Activated T-cell treated with anti-CD3 and anti-CD28 coated beads, Interleukin-2, amount 50 U/mL, for 24 hours (primary cell): ENCODE results near the gene PHF23.

Experiments
- DNase-seq: peaks from one replicate; pipeline ENCODE4 v3.0.0-alpha.2; 2020
- H3K27ac Mint-ChIP-seq: 2 replicates; pipeline ENCODE4 v1.8.0; 2020; ENCODE audit warnings: mild to moderate bottlenecking, mixed read lengths
- H3K27me3 Mint-ChIP-seq: 2 replicates; pipeline ENCODE4 v1.8.0; 2020; ENCODE audit warnings: mixed read lengths
- H3K36me3 Mint-ChIP-seq: 2 replicates; pipeline ENCODE4 v1.8.0; 2020; ENCODE audit warnings: low read depth, mixed read lengths
- H3K4me1 Mint-ChIP-seq: 2 replicates; pipeline ENCODE4 v1.8.0; 2020; ENCODE audit warnings: low read depth, mixed read lengths
- H3K4me3 Mint-ChIP-seq: 2 replicates; pipeline ENCODE4 v1.8.0; 2020; ENCODE audit warnings: mild to moderate bottlenecking, moderate library complexity, mixed read lengths
- H3K9me3 Mint-ChIP-seq: 2 replicates; pipeline ENCODE4 v1.8.0; 2020; ENCODE audit warnings: mixed read lengths

The PHF23 gene

GRCh38 chr17:7237266-7237760 lies 1.9 kb downstream of the PHF23 start:
- Mint-ChIP-seq H3K36me3 (peaks cover 80% of the 10 kb centered on the region), H3K4me1 (peaks cover 65% of the 10 kb centered on the region), H3K27ac (peak overlapping the region; percentile 87), H3K27me3 (no peaks in the 10 kb centered on the region), H3K9me3 (no peaks in the 10 kb centered on the region), H3K4me3 (peak overlapping the region; percentile 98)
- no peak for DNase-seq

- peak overlapping the region; percentile 98 for H3K4me3 Mint-ChIP-seq
- peak overlapping the region; percentile 87 for H3K27ac Mint-ChIP-seq
- no peaks in the 10 kb centered on the region for H3K9me3 Mint-ChIP-seq
- H3K36me3 Mint-ChIP-seq, result peaks cover 80% of the 10 kb centered on the region
- DNase-seq, result no peak
- H3K4me1 Mint-ChIP-seq, result peaks cover 67% of the 10 kb centered on the region
- no peaks in the 10 kb centered on the region for H3K27me3 Mint-ChIP-seq
Observed at GRCh38 chr17:7236808-7237207, 2.4 kb downstream of the PHF23 start.

DNA sequence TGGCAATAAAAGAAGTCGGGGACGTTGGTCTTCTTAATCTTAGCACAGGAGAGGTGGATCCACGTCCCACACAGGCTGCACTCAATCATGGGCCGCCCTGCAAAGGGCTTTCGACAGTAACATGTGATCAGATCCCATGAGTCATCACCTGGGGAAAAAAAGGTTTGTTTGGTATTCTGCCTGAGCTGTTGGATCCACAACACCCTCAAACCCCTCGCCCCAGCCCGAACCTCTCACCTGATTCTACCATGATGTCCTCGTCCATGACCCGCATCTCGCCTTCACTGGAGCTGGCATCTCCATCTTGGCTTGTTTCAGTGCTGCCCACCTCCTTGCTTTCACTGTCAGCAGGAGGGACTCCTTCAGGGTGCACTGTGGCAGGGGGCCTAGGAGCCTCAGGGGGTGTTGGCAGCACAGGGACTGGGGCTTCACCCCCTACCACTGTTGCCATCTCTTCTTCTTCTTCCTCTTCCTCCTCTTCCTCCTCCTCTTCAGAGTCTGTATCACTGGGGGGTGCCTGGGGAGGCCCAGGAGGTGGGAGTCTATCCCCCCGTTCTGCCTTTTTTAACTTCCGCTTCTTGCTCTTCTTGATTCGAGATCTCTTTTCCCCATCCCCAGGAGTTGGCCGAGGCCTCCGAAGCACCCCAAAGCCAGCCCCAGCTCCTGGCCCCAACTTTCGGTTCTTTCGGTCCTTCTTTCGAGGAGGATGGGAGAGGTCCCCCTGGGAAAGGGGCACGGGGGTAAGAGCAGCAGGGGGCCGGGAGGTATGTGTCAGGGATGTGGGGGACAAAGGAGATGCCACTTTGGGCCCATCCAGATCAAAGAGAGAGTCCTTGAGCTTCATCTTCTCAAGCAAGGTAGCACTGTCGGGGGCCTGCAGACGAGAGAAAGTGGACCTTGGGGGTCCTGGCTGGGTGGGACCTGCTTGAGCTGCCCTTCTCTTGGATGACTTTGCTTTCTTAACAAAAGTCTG lies 3.3 kb downstream of the PHF23 start:
- DNase-seq, result no peak
- peaks cover 77% of the 10 kb centered on the region for H3K36me3 Mint-ChIP-seq
- H3K4me3 Mint-ChIP-seq, result peak overlapping the region; percentile 96
- H3K4me1 Mint-ChIP-seq, result peaks cover 63% of the 10 kb centered on the region
- no peaks in the 10 kb centered on the region for H3K27me3 Mint-ChIP-seq
- H3K9me3 Mint-ChIP-seq, result no peaks in the 10 kb centered on the region
- H3K27ac Mint-ChIP-seq, result peak overlapping the region; percentile 96

DNA sequence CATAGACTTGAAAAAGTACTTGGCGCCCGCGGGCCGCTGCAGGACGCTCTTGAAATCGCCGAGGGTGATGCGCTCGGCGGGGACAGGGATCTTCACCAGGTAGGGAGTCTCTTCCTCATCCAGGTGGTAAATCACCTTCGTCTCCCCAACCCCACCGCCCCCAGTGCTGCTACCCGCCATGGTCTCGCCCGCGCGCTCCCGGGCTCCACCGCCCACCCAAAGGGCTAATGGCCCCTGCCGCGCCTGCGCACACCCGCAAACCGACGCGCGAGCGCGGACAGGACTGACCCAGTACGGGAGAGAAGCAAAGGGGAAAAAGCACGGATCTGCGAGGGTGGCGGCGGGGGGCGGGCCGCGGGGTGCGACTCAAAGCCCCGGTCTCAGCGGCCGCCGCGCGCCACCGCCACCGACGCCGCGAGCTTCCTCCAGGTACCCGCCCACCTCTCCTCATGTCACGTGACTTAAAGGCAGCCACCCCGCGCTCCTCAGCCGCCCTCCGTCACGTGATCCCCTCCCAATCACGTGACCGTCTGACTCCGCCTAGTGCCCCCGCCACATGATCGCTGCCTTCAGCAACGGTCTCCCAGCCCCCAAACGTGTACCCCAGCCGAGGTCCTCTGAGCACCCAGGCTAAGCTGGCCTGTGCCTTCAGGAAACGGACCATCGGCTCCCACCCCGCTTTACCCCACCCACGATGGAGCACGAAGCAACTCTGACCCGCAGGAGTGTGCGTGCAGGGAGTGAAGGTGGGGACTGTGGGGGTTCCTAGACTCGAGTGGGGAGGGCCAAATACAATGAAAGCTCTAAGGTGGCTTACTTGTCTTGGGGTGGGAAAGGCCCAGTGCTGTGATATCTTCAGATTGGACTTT lies 4.9 kb downstream of the PHF23 start, which contains the start of gene DVL2:
TSS of gene DVL2 (minus strand) at position 435 of the 869 bp plus-strand sequence. CDS start at position 180, 255 bp downstream.
- H3K27ac Mint-ChIP-seq, result peak within 1 kb of the TSS; percentile 96
- peaks cover 80% of the 10 kb centered on the region for H3K36me3 Mint-ChIP-seq

GRCh38 chr17:7233701-7234082 lies 5.6 kb downstream of the PHF23 start:
- no peak for DNase-seq
- H3K27ac Mint-ChIP-seq, result peak overlapping the region; percentile 96
- H3K27me3 Mint-ChIP-seq, result no peaks in the 10 kb centered on the region
- peaks cover 82% of the 10 kb centered on the region for H3K36me3 Mint-ChIP-seq
- H3K9me3 Mint-ChIP-seq, result no peaks in the 10 kb centered on the region
- peak overlapping the region; percentile 96 for H3K4me3 Mint-ChIP-seq
- peaks cover 60% of the 10 kb centered on the region for H3K4me1 Mint-ChIP-seq

More for the DNA sequence above, 4.9 kb downstream of the PHF23 start, which contains the start of gene DVL2:
- Mint-ChIP-seq H3K4me1 (peaks cover 56% of the 10 kb centered on the region), H3K9me3 (no peaks in the 10 kb centered on the region), H3K27me3 (no peaks in the 10 kb centered on the region), H3K4me3 (peak within 1 kb of the TSS; percentile 96)
- peak; percentile 95 for DNase-seq

GRCh38 chr17:7232114-7232513 lies 7.1 kb downstream of the PHF23 start:
- Mint-ChIP-seq H3K36me3 (peaks cover 92% of the 10 kb centered on the region), H3K27me3 (no peaks in the 10 kb centered on the region), H3K4me1 (peaks cover 65% of the 10 kb centered on the region), H3K27ac (peak overlapping the region; percentile 13), H3K4me3 (peak overlapping the region; percentile 96), H3K9me3 (no peaks in the 10 kb centered on the region)
- DNase-seq, result no peak

- peak overlapping the region; percentile 52 for H3K27ac Mint-ChIP-seq
- H3K4me1 Mint-ChIP-seq, result peaks cover 39% of the 10 kb centered on the region
- DNase-seq, result no peak
- H3K9me3 Mint-ChIP-seq, result no peaks in the 10 kb centered on the region
- H3K4me3 Mint-ChIP-seq, result no peak overlapping the region
- H3K27me3 Mint-ChIP-seq, result no peaks in the 10 kb centered on the region
- peaks cover 90% of the 10 kb centered on the region for H3K36me3 Mint-ChIP-seq
Observed at GRCh38 chr17:7229504-7229903, 9.8 kb downstream of the PHF23 start.

DNA sequence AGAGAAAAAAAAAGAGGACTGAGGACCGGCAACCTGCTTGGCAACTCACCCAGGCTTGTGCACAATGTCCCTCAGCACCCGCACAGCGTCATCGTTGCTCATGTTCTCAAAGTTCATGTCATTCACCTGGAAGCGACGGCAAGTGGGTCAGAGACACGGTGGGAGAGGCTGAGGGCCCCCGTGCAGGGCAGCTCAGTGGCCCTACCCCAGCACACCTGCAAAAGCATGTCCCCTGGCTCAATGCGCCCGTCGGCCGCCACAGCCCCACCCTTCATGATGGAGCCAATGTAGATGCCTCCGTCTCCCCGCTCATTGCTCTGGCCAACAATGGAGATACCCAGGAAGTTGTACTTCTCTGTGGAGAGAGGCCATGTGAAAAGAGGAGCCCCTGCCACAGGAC lies 10.3 kb downstream of the PHF23 start:
- peak overlapping the region; percentile 52 for H3K27ac Mint-ChIP-seq
- H3K9me3 Mint-ChIP-seq, result no peaks in the 10 kb centered on the region
- H3K4me1 Mint-ChIP-seq, result peaks cover 37% of the 10 kb centered on the region
- no peak overlapping the region for H3K4me3 Mint-ChIP-seq
- H3K36me3 Mint-ChIP-seq, result peaks cover 90% of the 10 kb centered on the region
- no peaks in the 10 kb centered on the region for H3K27me3 Mint-ChIP-seq
- no peak for DNase-seq

DNA sequence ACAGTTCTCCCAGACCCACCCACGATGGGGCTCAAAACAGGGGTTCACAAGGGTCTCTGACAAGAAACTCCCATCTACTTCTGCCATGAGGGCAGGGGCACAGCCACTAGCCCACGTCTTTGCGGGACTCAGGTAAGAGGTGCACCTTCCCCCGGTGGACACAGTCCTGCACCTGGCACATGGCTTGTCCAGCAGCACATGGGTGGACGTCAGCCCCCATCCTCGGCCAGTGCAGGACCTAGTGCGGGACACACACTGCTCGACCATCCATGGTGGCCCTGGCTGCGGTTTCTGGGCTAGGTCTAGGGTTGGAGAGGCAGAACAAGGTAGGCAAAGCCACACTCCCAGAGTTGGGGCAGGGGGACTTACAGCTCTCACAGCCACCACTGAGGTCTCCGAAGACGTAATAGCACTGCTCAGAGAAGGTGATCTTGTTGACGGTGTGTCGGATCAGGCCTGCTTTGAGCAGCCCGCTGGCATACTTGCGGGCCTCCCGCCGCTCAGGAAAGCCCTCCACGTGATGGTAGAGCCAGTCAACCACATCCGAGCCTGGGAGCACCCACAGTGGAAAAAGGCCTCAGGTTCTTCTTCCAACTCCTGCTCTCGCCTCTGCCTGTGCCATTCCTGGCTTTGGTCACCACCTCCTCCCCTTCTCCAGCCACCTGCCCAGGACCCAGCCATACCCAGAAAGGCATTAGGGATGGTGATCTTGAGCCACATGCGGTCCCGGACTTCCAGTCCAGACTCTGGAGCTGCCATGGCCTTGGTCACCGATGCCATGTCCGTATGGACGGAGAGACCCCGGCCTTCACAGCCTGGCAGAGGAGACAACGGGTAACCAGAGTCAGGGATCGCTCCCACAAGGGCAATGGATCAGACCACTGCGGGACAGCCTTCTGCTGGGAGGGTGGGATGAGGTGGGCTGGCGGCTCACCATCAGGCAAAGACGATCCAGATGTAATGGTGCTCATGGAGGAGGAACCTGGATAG lies 12.2 kb downstream of the PHF23 start:
- peak overlapping the region; percentile 69 for H3K27ac Mint-ChIP-seq
- H3K9me3 Mint-ChIP-seq, result no peaks in the 10 kb centered on the region
- no peak overlapping the region for H3K4me3 Mint-ChIP-seq
- H3K27me3 Mint-ChIP-seq, result no peaks in the 10 kb centered on the region
- peaks cover 93% of the 10 kb centered on the region for H3K36me3 Mint-ChIP-seq
- H3K4me1 Mint-ChIP-seq, result peaks cover 27% of the 10 kb centered on the region
- no peak for DNase-seq

DNA sequence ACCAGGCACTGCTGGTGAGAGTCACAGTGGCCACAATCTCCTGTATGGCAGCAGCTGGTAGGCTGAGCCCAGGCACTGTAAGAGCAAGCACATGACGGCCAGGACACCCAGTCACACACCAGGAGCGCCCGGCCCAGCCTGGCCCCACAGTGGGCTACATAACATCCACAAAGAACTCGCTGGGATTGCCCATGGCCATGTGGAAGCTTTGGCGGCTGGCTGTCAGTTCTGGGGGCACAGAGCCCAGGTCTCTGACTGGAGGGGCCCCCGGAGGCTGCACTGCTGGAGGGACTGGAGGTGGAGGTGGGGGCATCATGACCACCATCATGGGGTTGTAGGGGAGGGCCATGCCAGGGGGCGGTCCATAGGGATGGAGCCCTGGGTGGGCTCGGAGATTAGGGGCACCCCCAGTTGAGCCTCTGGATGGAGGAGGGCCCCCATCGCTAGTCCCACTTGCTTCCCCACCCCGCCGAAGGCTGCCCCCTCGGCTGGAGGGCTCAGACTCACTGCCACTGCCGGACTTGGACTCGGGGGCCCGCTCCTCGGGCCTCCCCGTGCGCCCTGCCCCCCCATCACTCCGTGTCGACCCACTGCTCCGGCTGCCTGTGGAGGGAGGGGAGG lies 13.4 kb downstream of the PHF23 start:
- no peak overlapping the region for H3K4me3 Mint-ChIP-seq
- no peak for DNase-seq
- H3K4me1 Mint-ChIP-seq, result peaks cover 28% of the 10 kb centered on the region
- no peak overlapping the region for H3K27ac Mint-ChIP-seq
- H3K9me3 Mint-ChIP-seq, result no peaks in the 10 kb centered on the region
- no peaks in the 10 kb centered on the region for H3K27me3 Mint-ChIP-seq
- H3K36me3 Mint-ChIP-seq, result peaks cover 97% of the 10 kb centered on the region

DNA sequence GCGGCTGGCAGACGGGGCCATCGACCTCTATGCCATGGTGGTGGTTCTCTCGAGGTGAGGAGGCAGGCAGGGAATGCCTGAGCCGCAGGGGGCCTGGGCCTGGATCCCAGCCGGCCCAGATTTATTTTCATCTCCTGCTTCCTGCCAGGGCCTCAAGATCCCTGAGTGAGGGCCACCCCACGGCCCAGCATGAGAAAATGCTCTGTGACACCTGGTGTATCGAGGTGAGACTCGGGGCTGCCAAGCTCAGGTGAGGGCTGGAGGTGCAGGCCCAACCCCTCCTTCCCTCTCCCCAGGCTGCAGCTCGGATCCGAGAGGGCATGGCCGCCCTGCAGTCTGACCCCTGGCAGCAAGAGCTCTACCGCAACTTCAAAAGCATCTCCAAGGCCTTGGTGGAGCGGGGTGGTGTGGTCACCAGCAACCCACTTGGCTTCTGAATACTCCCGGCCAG lies 14.6 kb downstream of the PHF23 start:
- Mint-ChIP-seq H3K4me1 (peaks cover 33% of the 10 kb centered on the region), H3K4me3 (no peak overlapping the region), H3K9me3 (no peaks in the 10 kb centered on the region), H3K27me3 (no peaks in the 10 kb centered on the region), H3K27ac (no peak overlapping the region), H3K36me3 (peaks cover 95% of the 10 kb centered on the region)
- no peak for DNase-seq

DNA sequence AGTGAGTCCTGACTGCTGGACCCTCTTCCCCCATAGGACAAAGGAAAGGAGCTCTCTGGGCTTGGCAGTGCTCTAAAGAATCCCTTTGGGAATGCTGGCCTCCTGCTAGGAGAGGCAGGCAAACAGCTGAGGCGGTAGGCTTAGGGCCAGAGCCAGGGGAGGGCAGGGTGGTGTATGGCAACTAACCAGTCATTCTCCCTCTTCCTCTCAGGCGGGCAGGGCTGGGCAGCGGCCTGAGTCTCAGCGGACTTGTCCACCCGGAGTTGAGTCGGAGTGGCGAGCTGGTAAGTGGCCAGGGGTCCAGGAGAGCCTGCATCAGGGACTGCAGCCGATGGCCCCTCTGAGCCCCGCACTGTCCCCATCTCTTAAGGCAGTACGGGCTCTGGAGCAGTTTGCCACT lies 15.1 kb downstream of the PHF23 start:
- no peaks in the 10 kb centered on the region for H3K9me3 Mint-ChIP-seq
- no peak for DNase-seq
- peaks cover 36% of the 10 kb centered on the region for H3K4me1 Mint-ChIP-seq
- H3K4me3 Mint-ChIP-seq, result no peak overlapping the region
- no peaks in the 10 kb centered on the region for H3K27me3 Mint-ChIP-seq
- H3K27ac Mint-ChIP-seq, result peak overlapping the region; percentile 2
- peaks cover 89% of the 10 kb centered on the region for H3K36me3 Mint-ChIP-seq

DNA sequence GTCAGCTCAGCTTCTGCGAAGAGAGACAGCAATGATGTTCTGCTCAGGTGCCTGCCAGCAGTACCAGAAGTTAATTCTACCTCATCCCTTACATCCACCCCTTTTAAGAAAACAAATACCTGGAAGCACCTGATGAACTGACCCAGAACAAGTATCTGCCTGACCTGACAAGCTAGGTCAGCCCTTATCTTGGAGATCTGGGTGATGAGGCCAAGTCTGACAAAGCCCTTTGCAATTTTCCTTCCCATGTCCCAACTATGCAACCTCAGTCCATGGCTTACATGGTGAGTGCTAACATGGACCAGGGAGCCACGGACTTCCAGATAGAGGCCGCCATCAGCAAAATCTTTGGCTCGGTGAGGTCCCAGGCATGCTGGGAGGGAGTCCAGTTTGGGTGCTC lies 15.9 kb downstream of the PHF23 start:
- DNase-seq, result no peak
- Mint-ChIP-seq H3K36me3 (peaks cover 82% of the 10 kb centered on the region), H3K27me3 (no peaks in the 10 kb centered on the region), H3K4me3 (no peak overlapping the region), H3K4me1 (peaks cover 37% of the 10 kb centered on the region), H3K9me3 (no peaks in the 10 kb centered on the region), H3K27ac (peak overlapping the region; percentile 2)
